Endothelial cell of umbilical vein (primary cell): ENCODE data around the gene SGCG.

Experiments used
- EZH2 ChIP-seq: IDR thresholded peaks from 2 replicates; pipeline ENCODE4 v1.6.1; 2012; ENCODE audit warnings: borderline replicate concordance, low read depth, mild to moderate bottlenecking, moderate library complexity, low read length, inconsistent platforms; ENCODE audit not compliant: severe bottlenecking
- FOS ChIP-seq: IDR thresholded peaks from 2 replicates; pipeline ENCODE4 v1.6.1; 2011; ENCODE audit warnings: mild to moderate bottlenecking, low read length, moderate library complexity, borderline replicate concordance; ENCODE audit not compliant: insufficient read depth
- GATA2 ChIP-seq: IDR thresholded peaks from 2 replicates; pipeline ENCODE4 v1.7.0; 2011; ENCODE audit warnings: low read depth, mild to moderate bottlenecking, moderate library complexity, mixed read lengths, low read length; ENCODE audit not compliant: insufficient read length, insufficient read depth
- POLR2A ChIP-seq: IDR thresholded peaks from 2 replicates; pipeline ENCODE4 v1.6.1; 2012; ENCODE audit warnings: low read depth, mild to moderate bottlenecking, control low read depth, low read length
- TF ChIP-seq, protein P1 (sequence below), 2 donors: IDR thresholded peaks; 1 replicate in 1 of 2; 2 replicates in 1 of 2; pipeline ENCODE4 v1.5.1; 2011; ENCODE audit warnings: low read length in 2 of 2, mild to moderate bottlenecking in 2 of 2, moderate library complexity in 2 of 2, control low read depth in 1 of 2, inconsistent platforms in 1 of 2, low read depth in 1 of 2; ENCODE audit not compliant: insufficient read depth in 1 of 2; ENCODE audit errors: extremely low read depth in 1 of 2
- TF ChIP-seq, protein P2 (sequence below): IDR thresholded peaks from 2 replicates; pipeline ENCODE4 v1.6.1; 2011; ENCODE audit not compliant: insufficient read depth, insufficient read length

DNA sequence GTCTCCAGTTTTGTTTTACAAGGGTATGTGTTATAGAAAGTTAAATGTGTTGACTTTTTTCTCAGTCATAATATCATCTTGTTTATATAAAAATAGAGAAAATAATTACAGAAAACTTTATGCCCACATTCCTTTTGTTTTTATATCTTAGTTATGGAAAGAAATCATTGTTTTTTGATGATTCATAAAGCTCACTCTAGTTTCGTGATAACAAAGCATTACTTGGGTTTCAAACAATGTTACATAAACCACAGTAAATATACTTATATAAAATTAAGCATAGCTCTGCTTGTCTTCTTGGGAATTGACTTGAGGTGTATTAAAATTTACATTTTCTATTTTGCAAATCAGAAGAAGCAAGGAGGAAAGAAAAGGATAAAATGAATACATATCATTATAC lies 111.8 kb downstream of the SGCG start:
- TF ChIP-seq POLR2A (no peak), EZH2 (no peak), FOS (no peak), GATA2 (no peak)
- TF ChIP-seq, protein P1, sequence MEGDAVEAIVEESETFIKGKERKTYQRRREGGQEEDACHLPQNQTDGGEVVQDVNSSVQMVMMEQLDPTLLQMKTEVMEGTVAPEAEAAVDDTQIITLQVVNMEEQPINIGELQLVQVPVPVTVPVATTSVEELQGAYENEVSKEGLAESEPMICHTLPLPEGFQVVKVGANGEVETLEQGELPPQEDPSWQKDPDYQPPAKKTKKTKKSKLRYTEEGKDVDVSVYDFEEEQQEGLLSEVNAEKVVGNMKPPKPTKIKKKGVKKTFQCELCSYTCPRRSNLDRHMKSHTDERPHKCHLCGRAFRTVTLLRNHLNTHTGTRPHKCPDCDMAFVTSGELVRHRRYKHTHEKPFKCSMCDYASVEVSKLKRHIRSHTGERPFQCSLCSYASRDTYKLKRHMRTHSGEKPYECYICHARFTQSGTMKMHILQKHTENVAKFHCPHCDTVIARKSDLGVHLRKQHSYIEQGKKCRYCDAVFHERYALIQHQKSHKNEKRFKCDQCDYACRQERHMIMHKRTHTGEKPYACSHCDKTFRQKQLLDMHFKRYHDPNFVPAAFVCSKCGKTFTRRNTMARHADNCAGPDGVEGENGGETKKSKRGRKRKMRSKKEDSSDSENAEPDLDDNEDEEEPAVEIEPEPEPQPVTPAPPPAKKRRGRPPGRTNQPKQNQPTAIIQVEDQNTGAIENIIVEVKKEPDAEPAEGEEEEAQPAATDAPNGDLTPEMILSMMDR (IDR thresholded peaks at IDR 0.05; ENCODE audit: extremely low read depth in 1 of 2, insufficient read depth in 1 of 2, low read depth in 1 of 2, low read length in 2 of 2): no peak
- TF ChIP-seq, protein P2, sequence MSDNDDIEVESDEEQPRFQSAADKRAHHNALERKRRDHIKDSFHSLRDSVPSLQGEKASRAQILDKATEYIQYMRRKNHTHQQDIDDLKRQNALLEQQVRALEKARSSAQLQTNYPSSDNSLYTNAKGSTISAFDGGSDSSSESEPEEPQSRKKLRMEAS: no peak
